ENCODE measurements around the gene MST1R. TPM values are rescaled to one million over a fixed set of nuclear protein-coding genes. Genes with fewer than 3 reads are reported as not detected.
A peak's percentile ranks its signal among the peaks of the same experiment; 100 is the strongest.
"Not testable (repeated sequence)": the region's sequence is repeated elsewhere in the genome, so short reads cannot be mapped to it uniquely, and the experiment has no call there.

MST1R gene
- 4.4 TPM for polyA plus RNA-seq (2012; ENCODE audit: low read depth, missing spikeins)

DNA sequence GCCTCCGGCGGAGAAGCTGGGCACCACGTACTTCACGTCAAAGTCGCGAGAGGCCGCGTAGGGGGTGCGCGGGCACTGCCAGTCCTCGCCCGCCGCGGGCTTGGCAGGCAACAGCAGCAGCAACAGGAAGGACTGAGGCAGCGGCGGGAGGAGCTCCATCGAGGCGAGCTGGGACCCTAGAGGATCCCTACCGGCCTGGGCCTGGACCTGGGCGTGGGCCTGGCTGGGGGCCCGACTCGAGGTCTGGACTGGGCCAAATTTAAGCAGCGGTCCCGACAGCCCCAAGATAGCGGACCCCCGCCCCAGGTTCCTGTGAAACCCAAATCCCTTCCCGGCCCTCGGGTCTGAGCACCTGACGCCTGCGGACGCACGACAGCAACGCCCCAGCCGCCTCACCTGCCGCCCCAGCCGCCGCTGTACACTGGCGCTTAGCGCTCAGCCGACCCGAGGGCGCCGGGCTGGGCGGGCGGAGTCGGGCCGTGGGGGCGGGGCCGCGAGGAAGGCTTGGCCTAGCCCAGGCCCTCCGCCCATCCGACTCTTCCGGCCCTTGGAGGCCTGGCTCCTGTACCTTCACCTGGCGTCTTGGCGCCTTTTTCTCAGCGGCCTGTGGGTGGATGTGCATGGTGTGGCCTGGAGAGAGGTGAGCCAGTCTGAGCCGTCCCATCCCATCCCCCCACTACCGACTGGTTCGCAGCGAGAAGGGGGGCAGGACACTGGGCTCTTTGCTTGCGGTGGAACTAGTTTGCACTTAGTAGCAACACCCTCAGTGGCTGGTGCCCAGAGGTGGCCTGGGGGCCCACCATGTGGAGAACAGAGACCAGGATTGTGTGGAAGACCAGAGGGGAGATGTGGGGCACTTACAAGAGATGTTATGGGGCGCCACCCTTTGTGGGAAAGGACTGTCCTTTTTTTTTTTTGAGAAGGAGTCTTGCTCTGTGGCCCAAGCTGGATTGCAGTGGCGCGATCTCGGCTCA is at the start of gene MST1R:
MST1R (minus strand) TSS at position 423 of the 974 bp plus-strand sequence; CDS start at position 159, 264 bp downstream.
- no peak; the same call in 1 of the 2 replicates for TF ChIP-seq POU2F2 (IDR thresholded peaks at IDR 0.05; ENCODE audit: low read depth, low read length)
- TF ChIP-seq POLR2A (IDR thresholded peaks at IDR 0.05; ENCODE audit: low read depth, low read length): peak; percentile 52; the same call in 1 of the 2 replicates
- TF ChIP-seq TAF1 (IDR thresholded peaks at IDR 0.05; ENCODE audit: low read depth, low read length): no peak; the same call in 1 of the 2 replicates
- TF ChIP-seq POLR2AphosphoS5 (IDR thresholded peaks at IDR 0.05; ENCODE audit: low read depth, low read length): 0 out of 2 replicates have a peak, but pooled peaks have one; percentile 56
- no peak for TF ChIP-seq PAX5 (IDR thresholded peaks at IDR 0.05; ENCODE audit: insufficient read depth, low read length, severe bottlenecking)
- TF ChIP-seq SPI1 (IDR thresholded peaks at IDR 0.05; ENCODE audit: low read depth, low read length): no peak
- DNase-seq (ENCODE audit: insufficient read length, low spot score) (peak; percentile 95), FAIRE-seq (peak; percentile 93)

DNA sequence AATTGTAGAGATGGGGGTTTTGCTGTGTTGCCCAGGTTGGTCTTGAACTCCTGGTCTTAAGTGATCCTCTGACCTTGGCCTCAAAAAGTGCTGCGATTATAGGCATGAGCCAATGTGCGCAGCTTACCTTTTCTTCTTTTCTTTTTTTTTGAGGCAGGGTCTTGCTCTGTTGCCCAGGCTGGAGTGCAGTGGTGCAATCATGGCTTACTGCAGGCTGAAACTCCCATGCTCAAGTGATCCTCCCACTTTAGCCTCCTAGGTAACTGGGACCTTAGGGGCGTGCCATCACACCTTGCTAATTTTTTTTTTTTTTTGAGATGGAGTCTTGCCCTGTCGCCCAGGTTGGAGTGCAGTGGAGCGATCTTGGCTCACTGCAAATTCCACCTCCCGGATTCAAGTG is 49.3 kb upstream of the MST1R start:
- DNase-seq (ENCODE audit: insufficient read length, low spot score) (no peak), FAIRE-seq (no peak)
- TF ChIP-seq POLR2AphosphoS5 (IDR thresholded peaks at IDR 0.05; ENCODE audit: low read depth, low read length) (no peak), POLR2A (IDR thresholded peaks at IDR 0.05; ENCODE audit: low read depth, low read length) (no peak), POU2F2 (IDR thresholded peaks at IDR 0.05; ENCODE audit: low read depth, low read length) (no peak), TAF1 (IDR thresholded peaks at IDR 0.05; ENCODE audit: low read depth, low read length) (no peak), PAX5 (IDR thresholded peaks at IDR 0.05; ENCODE audit: insufficient read depth, low read length, severe bottlenecking) (no peak), SPI1 (IDR thresholded peaks at IDR 0.05; ENCODE audit: low read depth, low read length) (no peak)

DNA sequence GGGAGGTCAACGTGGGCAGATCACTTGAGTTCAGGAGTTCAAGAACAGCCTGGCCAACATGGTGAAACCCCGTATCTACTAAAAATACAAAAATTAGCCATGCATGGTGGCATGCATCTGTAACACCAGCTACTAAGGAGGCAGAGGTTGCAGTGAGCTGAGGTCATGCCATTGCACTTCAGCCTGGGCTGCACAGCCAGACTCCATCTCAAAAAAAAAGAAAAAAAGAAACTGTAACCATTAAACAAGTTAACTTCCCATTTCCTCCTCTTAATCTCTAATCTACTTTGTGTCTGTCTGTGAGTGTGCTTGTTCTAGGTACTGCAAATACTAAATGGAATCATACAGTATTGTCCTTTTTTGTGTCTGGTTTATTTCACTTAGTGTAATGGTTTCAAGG is 39.0 kb upstream of the MST1R start:
- FAIRE-seq (no peak), DNase-seq (ENCODE audit: insufficient read length, low spot score) (no peak)
- TF ChIP-seq PAX5 (IDR thresholded peaks at IDR 0.05; ENCODE audit: insufficient read depth, low read length, severe bottlenecking): no peak

DNA sequence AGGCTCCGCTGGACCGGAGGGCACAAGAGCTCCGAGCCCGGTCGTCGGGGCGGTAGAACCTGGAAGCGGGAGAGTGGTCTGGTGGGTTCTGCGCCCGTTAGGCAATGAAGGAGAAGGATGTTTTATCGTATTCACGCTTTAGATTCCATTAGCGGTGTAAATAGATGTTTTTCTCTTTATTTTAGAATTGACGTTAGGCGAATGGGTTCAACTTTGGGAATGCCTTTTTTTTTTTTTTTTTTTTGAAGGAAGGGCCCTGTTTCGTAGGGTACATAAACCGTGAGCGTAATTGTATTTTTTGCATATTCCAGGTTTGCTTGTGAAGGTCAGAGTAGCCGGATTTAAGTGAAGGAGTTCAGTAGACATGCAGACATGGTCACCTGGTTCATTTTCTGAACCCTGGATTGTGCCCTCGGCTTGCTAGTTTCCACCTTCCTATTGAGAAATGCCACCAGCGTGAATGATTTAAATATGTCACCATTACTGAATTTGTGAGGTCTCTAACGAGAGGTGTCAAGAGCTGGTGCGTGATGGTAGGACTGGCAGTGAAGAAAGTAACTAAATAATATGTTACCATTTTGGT is 37.1 kb upstream of the MST1R start:
- no peak for DNase-seq (ENCODE audit: insufficient read length, low spot score)
- TF ChIP-seq PAX5 (IDR thresholded peaks at IDR 0.05; ENCODE audit: insufficient read depth, low read length, severe bottlenecking) (no peak), POLR2A (IDR thresholded peaks at IDR 0.05; ENCODE audit: low read depth, low read length) (no peak), POU2F2 (IDR thresholded peaks at IDR 0.05; ENCODE audit: low read depth, low read length) (no peak), POLR2AphosphoS5 (IDR thresholded peaks at IDR 0.05; ENCODE audit: low read depth, low read length) (no peak), TAF1 (IDR thresholded peaks at IDR 0.05; ENCODE audit: low read depth, low read length) (no peak), SPI1 (IDR thresholded peaks at IDR 0.05; ENCODE audit: low read depth, low read length) (no peak)
- FAIRE-seq: no peak

DNA sequence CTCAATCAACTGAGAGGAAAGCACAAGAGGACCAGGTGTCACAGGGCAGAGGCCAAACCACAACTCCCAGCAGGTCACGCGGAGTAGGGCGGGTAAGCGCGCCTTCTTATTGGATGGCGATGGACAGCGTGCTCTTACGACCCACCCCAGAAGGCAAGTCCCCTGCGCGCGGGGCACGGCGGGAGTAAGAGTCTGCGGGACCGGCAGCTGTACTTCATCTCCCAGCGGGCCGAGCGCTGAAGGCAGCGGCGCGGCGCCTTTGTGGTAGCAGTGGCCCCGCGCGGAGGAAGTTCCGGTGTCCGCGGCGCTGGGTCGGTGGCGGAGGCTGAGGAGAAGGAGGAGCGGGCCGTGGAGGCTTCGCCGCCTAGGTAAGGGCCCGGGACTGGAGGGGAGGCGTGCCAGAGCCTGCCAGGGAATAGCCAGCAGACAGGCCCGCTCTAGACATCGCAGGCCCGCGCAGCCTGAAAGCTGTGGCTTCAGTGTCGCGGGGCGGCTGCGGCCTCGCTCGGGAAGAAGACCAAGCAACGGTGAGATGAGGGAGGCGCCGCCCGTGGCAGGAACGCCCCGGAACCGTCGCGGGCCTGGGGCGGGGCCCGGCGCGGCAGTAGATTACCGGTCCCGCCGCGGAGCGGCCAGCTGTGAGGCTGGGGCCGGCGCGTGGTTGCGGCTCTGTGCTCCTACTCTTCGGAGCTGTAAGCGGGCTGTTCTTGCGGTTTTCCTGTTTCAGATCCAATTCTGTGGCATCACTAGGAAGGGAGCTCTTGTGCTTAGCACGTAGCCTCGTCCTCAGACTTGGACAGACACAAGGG is 36.4 kb upstream of the MST1R start, which contains the start of gene RBM6:
RBM6 (plus strand) TSS at position 293 of the 809 bp plus-strand sequence. CDS start 22,492 bp downstream, outside the sequence.
- TF ChIP-seq PAX5 (IDR thresholded peaks at IDR 0.05; ENCODE audit: insufficient read depth, low read length, severe bottlenecking): peak; percentile 84
- TF ChIP-seq TAF1 (IDR thresholded peaks at IDR 0.05; ENCODE audit: low read depth, low read length): peak; percentile 43; the same call in 1 of the 2 replicates
- TF ChIP-seq POU2F2 (IDR thresholded peaks at IDR 0.05; ENCODE audit: low read depth, low read length): peak; percentile 34; the same call in 1 of the 2 replicates
- peak; percentile 36 for TF ChIP-seq SPI1 (IDR thresholded peaks at IDR 0.05; ENCODE audit: low read depth, low read length)
- TF ChIP-seq POLR2AphosphoS5 (IDR thresholded peaks at IDR 0.05; ENCODE audit: low read depth, low read length): peak; percentile 96
- TF ChIP-seq POLR2A (IDR thresholded peaks at IDR 0.05; ENCODE audit: low read depth, low read length): peak; percentile 91
- DNase-seq (ENCODE audit: insufficient read length, low spot score) (peak; percentile 96), FAIRE-seq (peak; percentile 96)

DNA sequence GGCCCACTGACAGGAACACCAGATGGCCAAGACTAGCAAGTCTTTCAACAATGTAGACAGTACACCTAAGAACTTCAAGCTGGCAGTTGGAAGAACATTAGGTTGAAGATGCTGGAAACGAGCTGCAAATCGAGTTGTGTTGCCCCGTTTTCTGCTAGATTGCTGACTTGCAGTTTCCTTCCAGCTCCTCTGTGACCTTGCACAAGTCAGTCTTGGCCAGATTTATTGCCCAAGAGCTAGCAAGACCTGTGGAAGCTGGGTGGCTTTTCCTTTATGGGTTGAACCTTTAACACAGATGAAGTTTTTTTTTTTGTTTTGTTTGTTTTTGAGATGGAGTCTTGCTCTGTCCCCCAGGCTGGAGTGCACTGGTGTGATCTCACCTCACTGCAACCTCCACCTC is 33.4 kb upstream of the MST1R start:
- no peak for FAIRE-seq
- TF ChIP-seq SPI1 (IDR thresholded peaks at IDR 0.05; ENCODE audit: low read depth, low read length) (no peak), POLR2A (IDR thresholded peaks at IDR 0.05; ENCODE audit: low read depth, low read length) (no peak), TAF1 (IDR thresholded peaks at IDR 0.05; ENCODE audit: low read depth, low read length) (no peak), POLR2AphosphoS5 (IDR thresholded peaks at IDR 0.05; ENCODE audit: low read depth, low read length) (no peak), PAX5 (IDR thresholded peaks at IDR 0.05; ENCODE audit: insufficient read depth, low read length, severe bottlenecking) (no peak), POU2F2 (IDR thresholded peaks at IDR 0.05; ENCODE audit: low read depth, low read length) (no peak)
- DNase-seq (ENCODE audit: insufficient read length, low spot score): no peak

DNA sequence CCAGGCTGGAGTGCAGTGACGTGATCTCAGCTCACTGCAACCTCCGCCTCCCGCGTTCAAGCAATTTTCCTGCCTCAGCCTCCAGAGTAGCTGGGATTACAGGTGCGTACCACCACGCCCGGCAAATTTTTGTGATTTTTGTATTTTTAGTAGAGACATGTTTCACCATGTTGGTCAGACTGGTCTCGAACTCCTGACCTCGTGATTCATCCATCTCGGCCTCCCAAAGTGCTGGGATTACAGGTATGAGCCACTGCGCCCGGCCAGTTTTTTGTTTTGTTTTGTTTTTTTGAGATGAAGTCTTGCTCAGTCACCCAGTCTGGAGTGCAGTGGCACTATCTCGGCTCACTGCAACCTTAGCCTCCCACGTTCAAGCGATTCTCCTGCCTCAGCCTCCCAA is 28.6 kb upstream of the MST1R start:
- FAIRE-seq; DNase-seq (ENCODE audit: insufficient read length, low spot score): not testable (repeated sequence)

DNA sequence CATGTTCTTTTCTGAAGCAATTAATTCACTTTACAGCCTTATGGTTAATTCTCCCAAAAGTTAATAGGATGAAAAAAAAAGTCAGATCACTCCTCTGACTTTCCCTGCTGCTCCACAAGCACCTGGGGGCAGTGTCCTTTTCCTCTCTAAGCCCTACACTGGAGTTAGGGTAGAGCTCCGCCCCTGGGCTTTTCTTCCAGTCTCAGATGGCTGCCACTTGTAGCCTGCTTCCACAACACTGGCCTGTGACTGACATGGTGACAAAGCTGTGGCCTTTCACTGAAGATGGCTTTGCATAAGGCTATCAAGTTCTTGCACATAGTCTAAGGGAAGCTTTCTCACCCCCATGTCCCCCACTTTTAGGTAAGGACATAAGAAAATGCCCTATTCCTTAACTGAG is 27.2 kb upstream of the MST1R start:
- DNase-seq (ENCODE audit: insufficient read length, low spot score): no peak
- TF ChIP-seq PAX5 (IDR thresholded peaks at IDR 0.05; ENCODE audit: insufficient read depth, low read length, severe bottlenecking) (no peak), TAF1 (IDR thresholded peaks at IDR 0.05; ENCODE audit: low read depth, low read length) (no peak), POLR2AphosphoS5 (IDR thresholded peaks at IDR 0.05; ENCODE audit: low read depth, low read length) (no peak), SPI1 (IDR thresholded peaks at IDR 0.05; ENCODE audit: low read depth, low read length) (no peak), POLR2A (IDR thresholded peaks at IDR 0.05; ENCODE audit: low read depth, low read length) (no peak), POU2F2 (IDR thresholded peaks at IDR 0.05; ENCODE audit: low read depth, low read length) (no peak)
- FAIRE-seq: no peak

DNA sequence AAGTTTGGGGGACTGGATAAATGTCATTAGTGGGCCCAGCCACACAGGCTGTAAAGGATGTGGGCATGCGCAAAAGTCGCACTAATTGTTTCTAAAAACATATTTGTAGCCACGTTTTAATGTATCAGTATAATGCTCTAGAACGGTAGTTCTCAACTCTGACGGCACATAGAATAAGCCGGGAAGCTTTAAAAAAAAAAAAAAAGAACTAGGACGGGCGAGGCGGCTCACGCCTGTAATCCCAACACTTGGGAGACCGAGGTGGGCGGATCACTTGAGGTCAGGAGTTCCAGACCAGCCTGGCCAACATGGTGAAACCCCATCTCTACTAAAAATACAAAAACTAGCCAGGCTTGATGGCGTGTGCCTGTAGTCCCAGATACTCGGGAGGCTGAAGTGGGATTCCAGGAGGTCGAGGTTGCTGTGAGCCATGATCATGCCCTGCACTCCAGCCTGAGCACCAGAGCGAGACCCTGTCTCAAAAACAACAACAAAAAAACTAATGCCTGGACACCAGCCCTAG is 26.6 kb upstream of the MST1R start:
- FAIRE-seq (no peak), DNase-seq (ENCODE audit: insufficient read length, low spot score) (no peak)
- TF ChIP-seq PAX5 (IDR thresholded peaks at IDR 0.05; ENCODE audit: insufficient read depth, low read length, severe bottlenecking) (no peak), SPI1 (IDR thresholded peaks at IDR 0.05; ENCODE audit: low read depth, low read length) (no peak), POLR2AphosphoS5 (IDR thresholded peaks at IDR 0.05; ENCODE audit: low read depth, low read length) (no peak), POU2F2 (IDR thresholded peaks at IDR 0.05; ENCODE audit: low read depth, low read length) (no peak), POLR2A (IDR thresholded peaks at IDR 0.05; ENCODE audit: low read depth, low read length) (no peak), TAF1 (IDR thresholded peaks at IDR 0.05; ENCODE audit: low read depth, low read length) (no peak)
